Lower leg skin (tissue), 3 donors: Measurements from ENCODE around the gene HOXA7.

Experiments used
- CTCF ChIP-seq, 3 donors: fragments of 450-650 bp; IDR thresholded peaks; one replicate each; pipeline ENCODE4 v1.5.1; 2016; ENCODE audit warnings: antibody characterized with exemption in 3 of 3, mild to moderate bottlenecking in 3 of 3, moderate library complexity in 2 of 3
- POLR2A ChIP-seq, 2 donors: fragments of 450-650 bp; IDR thresholded peaks; one replicate each; pipeline ENCODE4 v1.6.1; 2016 to 2017; ENCODE audit warnings: antibody characterized with exemption in 2 of 2, mild to moderate bottlenecking in 1 of 2, moderate library complexity in 1 of 2

DNA sequence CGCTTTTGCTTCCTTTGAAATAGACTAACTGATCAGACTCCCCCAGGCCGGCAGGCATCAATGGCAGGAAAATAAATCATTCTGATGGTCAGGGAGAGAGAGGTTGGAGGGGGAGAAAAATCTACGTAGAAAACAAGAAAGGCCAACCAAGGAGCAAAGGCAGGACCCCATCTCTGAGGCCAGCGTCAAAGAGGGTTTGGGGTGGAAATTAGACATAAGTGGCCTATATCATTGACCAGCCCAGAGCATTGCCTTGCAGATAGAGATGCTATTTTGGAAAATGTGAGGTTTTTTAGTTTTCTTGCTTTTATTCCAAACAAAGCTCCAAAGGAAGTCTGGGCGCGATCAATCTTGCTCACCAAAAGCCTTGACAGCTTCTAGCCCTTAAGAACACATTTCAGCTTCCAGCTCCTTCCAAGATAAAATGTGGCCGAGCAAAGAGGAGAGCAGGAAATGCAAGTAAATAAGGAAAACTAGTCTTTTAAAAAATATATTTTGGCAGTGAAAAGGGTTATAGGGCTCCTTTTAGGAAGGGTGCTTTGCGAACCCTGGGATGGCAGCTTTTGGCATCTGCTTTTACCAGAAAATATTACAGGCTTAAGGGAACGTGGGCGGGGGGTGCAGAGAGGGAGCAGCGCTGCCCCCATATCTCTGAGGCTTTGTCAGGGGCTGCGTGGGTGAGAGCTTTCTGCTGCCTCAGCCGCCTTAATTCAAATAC, 52.0 kb downstream of the HOXA7 start:
- no peak for TF ChIP-seq CTCF (IDR thresholded peaks at IDR 0.05)
- TF ChIP-seq POLR2A (IDR thresholded peaks at IDR 0.05) = no peak
